NCI-H345 (cell line): ENCODE measurements around the gene GUCY2D.

Experiments used
- DNase-seq: peaks from one replicate; lab custom pipeline; 2025; lab: John Stamatoyannopoulos, UW

GUCY2D gene

DNA sequence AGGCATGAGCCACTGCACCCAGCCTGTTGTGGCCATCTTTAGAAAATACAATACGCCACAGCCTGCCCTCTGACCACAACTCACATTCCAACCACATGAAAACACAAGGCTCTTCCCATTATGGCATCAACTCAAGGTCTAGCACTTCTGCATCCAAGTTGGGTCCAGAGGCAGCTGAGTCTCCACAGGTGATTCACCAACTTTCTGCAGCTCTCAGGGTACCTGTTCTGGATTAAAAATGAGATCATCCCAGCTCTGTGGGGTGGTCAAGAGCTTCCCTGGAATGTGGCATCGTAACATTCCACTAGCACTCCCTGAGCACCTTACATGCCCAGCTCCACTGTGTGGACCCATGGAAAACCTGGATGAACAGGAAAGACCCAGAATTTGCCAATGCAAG is 9.9 kb upstream of the GUCY2D start:
- DNase-seq = no peak

GRCh38 chr17:7992924-7993323 is 9.5 kb upstream of the GUCY2D start:
- no peak for DNase-seq

- no peak for DNase-seq
These were observed 8.3 kb upstream of the GUCY2D start for GRCh38 chr17:7993972-7994589.

GRCh38 chr17:7995724-7996123 is 6.7 kb upstream of the GUCY2D start:
- DNase-seq = no peak

- no peak for DNase-seq
These were observed 5.2 kb upstream of the GUCY2D start for GRCh38 chr17:7997186-7997585.

DNA sequence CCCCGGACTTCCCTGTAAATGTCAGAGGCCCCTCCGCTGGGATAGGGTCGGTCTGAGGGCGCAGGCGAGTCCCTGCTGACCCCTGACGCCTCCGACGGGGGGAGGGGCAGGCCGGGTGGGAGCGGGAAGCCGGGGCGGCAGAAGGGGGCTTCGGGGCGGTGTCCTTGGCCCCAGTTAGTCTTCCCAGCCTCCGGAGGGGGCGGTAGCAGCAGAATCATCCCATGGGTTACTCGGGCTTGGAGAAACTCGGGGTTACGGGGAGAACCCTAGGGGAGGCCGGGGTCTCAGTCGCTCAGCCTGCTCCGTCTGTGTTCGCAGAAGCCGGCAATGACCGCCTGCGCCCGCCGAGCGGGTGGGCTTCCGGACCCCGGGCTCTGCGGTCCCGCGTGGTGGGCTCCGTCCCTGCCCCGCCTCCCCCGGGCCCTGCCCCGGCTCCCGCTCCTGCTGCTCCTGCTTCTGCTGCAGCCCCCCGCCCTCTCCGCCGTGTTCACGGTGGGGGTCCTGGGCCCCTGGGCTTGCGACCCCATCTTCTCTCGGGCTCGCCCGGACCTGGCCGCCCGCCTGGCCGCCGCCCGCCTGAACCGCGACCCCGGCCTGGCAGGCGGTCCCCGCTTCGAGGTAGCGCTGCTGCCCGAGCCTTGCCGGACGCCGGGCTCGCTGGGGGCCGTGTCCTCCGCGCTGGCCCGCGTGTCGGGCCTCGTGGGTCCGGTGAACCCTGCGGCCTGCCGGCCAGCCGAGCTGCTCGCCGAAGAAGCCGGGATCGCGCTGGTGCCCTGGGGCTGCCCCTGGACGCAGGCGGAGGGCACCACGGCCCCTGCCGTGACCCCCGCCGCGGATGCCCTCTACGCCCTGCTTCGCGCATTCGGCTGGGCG is 542 bp downstream of the GUCY2D start:
- DNase-seq = no peak

- no peak for DNase-seq
These were observed 1.3 kb downstream of the GUCY2D start for GRCh38 chr17:8003594-8004181.

- no peak for DNase-seq
These were observed 2.5 kb downstream of the GUCY2D start for GRCh38 chr17:8004899-8005298.

- no peak for DNase-seq
These were observed 2.9 kb downstream of the GUCY2D start for GRCh38 chr17:8005357-8005756.

- DNase-seq = no peak
These were observed 3.7 kb downstream of the GUCY2D start for GRCh38 chr17:8005967-8006730.

DNA sequence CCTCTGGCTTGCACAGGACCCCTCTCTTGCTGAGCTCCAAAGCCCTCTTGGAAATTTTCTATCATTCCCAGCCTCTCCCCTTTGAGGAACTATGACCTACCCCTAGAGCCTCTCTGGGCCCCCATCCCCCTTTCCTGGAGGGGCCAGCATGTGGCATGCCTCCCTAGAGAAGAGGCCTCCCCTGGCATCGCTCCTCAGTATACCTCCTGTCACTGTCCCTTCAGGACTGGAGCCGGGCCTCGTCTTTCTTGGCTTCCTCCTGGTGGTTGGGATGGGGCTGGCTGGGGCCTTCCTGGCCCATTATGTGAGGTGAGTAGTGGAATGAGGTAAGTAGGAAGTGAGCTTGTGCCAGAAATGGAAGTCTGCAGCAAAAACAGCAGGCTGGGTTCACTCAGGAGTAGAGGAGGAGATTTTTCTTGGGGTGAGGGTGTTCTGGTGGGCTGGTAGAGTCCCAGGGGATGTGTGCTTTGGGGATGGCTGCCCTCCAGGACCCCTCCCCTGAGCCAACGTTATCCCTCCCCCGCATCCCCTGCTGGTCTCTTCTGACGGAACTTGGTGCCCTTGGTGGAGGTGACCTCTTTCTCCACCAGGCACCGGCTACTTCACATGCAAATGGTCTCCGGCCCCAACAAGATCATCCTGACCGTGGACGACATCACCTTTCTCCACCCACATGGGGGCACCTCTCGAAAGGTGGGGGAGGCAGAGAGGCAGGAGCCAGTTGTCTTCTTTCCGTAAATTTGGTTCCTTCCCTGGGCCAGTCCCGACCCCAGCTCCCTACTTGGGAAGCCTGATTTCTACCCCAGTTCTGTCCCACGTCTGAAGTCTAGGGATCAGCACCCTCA is 4.6 kb downstream of the GUCY2D start:
- DNase-seq = no peak

DNA sequence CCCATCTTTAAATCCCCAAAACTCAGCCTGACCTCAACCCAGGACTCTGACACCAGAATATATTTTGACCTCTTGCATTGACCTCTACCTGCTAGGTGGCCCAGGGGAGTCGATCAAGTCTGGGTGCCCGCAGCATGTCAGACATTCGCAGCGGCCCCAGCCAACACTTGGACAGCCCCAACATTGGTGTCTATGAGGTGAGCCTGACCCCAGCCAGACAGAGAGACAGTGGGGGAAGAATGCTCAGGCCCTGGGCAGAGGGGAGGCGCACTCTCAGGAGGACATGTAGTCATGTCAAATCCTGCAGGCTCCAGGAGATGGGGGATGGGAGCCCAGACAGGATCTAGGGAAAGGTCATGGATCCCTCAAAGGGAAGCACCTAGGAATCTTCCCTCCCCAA is 5.4 kb downstream of the GUCY2D start:
- no peak for DNase-seq

DNA sequence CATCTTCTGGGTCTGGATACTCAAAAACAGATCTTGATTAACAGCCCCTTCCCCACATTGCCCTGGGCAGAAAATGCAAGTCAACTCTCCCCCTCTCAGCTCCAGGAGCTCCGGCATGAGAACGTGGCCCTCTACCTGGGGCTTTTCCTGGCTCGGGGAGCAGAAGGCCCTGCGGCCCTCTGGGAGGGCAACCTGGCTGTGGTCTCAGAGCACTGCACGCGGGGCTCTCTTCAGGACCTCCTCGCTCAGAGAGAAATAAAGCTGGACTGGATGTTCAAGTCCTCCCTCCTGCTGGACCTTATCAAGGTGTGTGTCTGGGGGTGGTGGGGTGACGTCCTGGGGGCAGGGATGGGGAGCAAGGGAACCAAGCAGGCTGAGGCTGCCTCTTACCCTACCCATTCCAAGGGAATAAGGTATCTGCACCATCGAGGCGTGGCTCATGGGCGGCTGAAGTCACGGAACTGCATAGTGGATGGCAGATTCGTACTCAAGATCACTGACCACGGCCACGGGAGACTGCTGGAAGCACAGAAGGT is 9.7 kb downstream of the GUCY2D start:
- DNase-seq = no peak

- DNase-seq = no peak
These were observed 10.7 kb downstream of the GUCY2D start for GRCh38 chr17:8012996-8013640.

DNA sequence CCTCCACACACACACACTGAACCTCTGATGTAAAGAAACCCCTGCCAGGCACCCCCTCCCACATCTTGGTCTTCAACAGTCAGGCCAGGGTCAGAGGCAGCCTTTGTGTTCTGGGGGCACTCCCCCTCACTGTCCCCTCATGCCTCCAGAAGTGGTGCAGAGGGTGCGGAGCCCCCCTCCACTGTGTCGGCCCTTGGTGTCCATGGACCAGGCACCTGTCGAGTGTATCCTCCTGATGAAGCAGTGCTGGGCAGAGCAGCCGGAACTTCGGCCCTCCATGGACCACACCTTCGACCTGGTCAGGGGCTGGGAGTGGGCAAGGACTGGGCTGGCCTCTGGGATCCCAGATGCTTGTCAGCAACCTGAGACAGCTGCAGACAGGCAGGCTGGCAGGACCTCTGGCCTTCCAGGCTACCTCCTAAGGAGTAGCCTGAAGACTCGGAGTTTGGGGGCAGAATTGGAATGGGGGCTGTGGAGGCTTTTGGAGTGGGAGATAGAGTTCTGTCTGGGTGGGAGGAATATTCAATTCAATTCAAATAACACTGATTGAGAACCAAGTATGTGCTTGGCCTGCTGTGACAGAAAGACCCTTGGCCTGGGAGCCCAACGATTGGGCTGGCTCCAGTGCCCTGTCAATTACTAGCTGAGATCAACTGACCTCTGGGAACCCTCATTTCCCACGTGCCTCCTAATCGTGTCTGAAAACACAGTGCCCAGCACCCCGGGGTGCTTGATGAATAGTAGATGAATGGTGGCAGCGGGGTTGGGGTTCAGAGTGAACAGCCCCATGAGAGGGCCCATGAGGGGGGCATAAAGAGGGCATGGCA is 11.5 kb downstream of the GUCY2D start:
- no peak for DNase-seq

DNA sequence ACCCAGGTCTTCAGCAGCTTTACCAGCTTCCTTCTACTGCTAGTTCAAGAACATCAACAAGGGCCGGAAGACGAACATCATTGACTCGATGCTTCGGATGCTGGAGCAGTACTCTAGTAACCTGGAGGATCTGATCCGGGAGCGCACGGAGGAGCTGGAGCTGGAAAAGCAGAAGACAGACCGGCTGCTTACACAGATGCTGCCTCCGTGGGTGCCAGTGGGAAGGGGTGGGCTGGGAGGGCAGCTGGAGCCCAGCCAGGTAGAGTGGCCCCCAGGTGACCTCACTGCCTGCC is 12.1 kb downstream of the GUCY2D start:
- DNase-seq = no peak

DNA sequence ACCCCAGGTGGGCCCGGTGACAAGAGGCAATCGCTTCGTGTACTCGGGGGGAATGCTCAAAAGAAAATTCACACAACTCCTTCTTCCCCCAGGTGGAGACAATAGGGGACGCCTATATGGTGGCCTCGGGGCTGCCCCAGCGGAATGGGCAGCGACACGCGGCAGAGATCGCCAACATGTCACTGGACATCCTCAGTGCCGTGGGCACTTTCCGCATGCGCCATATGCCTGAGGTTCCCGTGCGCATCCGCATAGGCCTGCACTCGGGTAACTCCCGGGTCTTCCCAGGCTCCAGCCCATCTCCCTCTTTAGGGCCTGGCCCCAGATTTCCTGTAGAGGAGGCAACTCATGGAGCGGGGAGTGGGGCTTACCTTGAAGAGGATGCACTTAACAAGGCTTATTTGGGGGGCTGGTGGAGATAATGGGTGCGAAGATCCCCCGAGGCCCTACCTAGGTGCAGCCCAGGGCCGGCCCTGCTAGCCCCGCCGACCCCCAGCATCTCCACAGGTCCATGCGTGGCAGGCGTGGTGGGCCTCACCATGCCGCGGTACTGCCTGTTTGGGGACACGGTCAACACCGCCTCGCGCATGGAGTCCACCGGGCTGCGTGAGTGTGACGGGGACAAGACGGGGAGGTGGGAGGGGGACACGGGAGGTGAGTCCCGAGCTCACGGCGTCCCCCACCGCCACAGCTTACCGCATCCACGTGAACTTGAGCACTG is 13.0 kb downstream of the GUCY2D start:
- no peak for DNase-seq

DNA sequence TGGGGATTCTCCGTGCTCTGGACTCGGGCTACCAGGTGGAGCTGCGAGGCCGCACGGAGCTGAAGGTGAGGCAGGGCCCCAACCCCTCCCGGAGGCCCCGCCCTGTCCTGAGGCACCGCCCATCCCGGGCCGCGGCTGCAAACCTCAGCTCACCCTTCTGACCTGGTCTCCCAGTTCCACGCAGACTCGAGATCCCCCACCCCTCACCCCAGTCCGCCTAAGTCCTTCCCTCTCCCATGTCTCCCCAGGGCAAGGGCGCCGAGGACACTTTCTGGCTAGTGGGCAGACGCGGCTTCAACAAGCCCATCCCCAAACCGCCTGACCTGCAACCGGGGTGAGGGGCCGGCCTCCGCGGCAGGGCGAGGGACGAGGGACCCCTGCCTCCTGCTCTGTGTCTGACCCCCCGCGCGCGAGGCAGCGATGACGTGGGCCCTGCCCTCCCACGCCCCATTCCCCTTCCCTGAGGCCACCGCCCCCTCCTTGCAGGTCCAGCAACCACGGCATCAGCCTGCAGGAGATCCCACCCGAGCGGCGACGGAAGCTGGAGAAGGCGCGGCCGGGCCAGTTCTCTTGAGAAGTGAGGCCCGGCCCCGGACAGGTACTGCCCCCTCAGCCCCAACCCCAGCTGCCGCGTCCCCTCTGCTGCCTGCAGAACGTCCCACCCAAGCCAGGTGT is 13.7 kb downstream of the GUCY2D start:
- DNase-seq = peak; percentile 6
